ENCODE results near the gene CXCR6.
A peak's percentile ranks its signal among the peaks of the same experiment; 100 is the strongest.
"Not testable (repeated sequence)": the region's sequence is repeated elsewhere in the genome, so short reads cannot be mapped to it uniquely, and the experiment has no call there.

Gene CXCR6

DNA sequence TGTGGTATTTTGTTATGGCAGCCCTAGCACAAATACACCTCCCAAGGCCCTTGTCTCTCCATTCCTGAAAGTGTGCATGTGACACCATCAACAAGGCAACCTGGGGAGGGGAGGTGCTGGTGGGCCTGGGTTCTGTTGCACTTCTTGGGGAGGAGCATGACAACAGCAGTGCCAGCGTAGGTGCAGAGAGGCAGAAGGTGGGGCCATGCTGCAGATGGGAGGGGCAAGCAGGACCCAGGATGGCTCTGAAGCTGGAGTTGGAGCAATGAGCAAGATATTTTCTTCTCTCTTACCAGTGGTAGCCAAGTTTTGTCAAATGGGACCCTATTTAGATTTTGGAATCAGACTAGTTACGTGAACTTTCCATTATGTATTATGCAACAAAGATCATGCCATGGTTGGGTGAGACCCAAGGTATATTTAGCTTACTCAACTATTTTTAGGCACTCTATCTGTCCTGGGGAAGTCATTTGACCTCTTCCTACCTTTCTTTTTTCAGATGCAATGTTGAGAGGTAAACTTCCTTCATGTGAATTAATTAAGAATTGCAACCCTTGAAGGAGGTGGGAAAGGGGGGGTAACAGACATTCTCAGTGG, 49.0 kb downstream of the CXCR6 start:
- no peak for DNase-seq

DNA sequence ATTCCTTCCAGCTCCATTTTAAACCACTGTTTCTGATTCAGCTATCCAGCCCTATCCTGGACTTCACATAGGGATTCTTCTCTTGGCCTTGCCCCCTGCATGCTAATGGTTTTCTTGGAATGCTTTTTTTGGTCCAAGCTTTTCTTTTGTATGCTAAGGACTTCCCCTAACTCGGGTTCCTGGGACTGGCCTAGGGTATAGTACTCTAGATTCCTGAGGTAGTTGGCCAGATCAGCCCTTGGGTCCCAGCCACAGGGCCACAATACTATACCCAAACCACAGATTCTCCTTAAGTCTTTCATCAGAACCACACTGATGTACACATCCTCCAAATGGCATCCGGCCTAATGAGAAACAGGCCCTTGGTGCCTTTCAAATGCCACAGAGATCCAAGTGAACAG, 49.6 kb downstream of the CXCR6 start:
- no peak for DNase-seq

DNA sequence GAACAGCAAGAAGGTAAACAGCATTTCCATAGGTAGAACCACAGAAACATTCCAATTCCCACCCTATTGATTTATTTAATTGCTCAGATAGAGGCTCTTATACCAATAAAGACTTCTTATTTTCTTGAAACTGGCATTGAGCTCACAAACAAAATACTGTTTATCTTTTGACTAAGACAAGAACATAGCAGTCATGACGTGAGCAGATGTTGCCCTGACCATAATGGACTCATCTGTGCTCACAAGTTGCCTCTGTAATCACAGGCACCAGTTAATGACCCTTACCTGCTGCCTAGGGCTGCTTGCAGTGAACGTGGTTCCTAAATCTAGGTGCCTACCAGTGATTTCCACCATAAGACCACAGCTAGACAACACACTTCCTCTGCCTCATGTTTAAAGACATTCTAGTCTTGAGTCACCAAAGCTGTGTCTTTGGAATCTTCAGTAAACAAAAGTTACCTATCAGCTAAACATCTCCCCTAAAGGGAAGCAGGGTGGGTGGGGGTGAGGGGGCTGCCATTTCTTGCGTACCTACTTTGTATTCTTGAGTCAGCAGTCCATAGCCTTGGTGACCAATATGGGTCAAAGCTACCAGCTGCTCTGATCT, 50.3 kb downstream of the CXCR6 start:
- DNase-seq, result no peak

DNA sequence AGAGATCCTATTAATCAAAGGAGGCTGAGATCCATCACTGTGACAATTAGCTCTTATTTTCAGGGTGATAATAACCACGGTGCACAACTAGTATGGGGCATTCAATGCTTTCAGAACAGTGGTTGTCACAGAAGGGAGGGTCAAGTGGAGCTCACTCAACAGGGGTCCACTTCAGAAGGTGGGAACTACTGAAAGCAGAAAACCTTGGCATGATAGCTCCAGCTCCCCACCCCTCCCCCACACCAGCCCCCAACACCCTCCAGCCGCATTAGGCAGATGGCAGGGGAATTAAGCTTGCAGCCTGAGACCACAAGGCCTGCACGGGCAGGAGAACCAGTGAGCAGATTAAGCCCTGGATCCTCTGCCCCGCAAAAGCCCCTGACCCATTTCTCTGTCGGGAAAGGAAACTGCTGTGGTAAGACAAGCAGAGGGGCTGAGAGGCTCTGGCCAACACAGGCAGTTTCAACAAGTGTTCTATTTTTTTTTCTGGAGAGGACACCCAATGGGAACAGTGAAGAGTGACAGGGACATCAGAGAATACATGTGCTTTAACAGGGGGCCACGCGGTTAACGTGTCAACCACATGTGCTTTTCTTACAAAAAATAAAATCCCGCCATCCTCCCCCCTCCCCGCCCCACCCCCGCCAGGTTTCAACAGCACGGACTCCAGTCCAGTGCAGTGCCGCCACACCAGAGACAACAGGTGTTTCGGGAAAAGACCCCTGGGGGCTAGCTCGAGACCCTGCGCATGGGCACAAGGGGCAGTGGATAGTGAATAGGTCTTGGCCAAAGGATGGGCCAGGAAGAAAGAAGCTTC, 51.4 kb downstream of the CXCR6 start:
- no peak for DNase-seq

DNA sequence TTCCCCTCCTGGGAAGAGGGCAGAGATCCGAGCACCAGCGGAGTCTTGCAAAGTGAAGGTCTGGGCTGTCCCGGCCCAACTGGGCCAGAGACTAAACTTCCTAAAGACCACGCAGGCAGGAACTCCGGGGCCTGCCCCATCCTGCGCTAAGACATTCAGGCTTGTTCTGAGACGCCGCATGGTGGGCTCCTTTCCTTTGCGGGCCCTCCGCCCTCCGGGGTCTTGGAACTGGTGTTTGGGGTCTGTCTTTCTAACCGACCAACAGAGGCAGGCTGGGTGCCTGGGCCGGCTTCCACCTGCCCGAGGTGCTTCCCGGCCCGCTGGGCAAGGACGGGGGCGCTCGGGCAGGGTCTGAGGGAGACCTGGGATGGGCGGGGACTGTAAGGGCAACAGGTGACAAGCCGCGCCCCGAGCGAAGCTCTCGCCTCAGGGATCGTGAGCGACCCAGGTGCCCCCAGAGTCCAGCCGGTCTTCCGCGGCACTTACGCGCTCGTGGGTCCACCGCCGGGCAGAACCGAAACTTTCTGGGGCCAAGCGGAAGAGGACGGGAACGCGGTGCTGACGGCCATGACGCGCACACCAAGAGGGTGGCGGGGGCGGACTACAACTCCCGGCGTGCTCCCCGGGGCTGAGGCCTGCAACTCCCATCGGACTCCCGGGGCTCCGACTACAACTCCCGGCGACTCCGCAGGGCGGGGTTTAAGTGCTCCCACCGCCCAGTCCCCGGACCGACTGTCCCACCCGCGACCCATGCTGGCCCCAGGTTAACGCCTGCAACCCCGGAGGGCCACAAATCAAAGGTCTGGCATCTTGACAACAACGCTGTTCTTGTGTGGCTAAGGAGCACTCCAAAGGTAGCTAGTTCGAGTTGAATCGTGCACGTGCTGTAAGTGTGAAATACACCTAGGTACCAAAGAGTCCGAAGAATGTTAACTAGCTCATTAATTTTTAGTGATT, 52.2 kb downstream of the CXCR6 start, which contains the start of gene FYCO1:
TSS of gene FYCO1 (minus strand) at position 589 of the 957 bp plus-strand sequence. CDS start 10,914 bp downstream, outside the sequence.
- DNase-seq, result peak; percentile 73 to 78

DNA sequence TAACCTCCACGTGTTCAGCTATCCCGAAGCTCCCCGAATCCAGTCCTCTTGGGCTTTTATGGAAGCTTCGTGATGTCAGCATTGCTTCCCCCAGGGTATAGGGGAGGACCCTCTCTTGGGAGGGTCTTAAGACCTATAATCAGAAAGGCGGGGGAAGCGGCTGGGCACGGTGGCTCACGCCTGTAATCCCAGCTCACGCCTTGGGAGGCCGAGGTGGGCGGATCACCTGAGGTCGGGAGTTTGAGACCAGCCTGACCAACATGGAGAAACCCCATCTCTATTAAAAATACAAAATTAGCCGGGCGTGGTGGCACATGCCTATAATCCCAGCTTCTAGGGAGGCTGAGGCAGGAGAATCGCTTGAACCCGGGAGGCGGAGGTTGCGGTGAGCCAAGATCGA, 54.2 kb downstream of the CXCR6 start:
- DNase-seq, result not testable (repeated sequence)

DNA sequence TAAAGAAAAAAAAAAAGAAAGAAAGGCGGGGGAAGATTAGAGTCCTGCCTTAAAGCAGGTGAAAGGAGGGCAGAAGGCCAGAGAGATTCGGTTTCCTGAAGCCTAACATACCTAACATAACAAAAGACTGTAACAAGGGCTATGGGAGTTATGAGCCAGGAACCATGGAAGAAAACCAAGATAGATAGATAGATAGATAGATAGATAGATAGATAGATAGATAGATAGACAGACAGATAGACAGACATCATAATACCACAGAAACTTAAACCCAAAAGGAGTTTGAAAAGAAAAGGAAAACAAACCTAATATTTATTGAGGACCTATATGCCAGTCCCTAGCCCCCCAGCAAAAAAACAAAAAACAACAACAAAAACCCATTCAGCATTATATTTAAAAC, 54.7 kb downstream of the CXCR6 start:
- no peak for DNase-seq

All from bone marrow (tissue), 2 donors.